HG03280 (cell line): ENCODE results near the gene KANSL1.

ENCODE experiments used
- ATAC-seq: cut with Tn5 transposase; IDR thresholded peaks from one replicate; pipeline ENCODE4 v1.9.1; 2021; ENCODE audit warnings: mild to moderate bottlenecking, moderate library complexity; ENCODE audit not compliant: unreplicated experiment

KANSL1 gene

DNA sequence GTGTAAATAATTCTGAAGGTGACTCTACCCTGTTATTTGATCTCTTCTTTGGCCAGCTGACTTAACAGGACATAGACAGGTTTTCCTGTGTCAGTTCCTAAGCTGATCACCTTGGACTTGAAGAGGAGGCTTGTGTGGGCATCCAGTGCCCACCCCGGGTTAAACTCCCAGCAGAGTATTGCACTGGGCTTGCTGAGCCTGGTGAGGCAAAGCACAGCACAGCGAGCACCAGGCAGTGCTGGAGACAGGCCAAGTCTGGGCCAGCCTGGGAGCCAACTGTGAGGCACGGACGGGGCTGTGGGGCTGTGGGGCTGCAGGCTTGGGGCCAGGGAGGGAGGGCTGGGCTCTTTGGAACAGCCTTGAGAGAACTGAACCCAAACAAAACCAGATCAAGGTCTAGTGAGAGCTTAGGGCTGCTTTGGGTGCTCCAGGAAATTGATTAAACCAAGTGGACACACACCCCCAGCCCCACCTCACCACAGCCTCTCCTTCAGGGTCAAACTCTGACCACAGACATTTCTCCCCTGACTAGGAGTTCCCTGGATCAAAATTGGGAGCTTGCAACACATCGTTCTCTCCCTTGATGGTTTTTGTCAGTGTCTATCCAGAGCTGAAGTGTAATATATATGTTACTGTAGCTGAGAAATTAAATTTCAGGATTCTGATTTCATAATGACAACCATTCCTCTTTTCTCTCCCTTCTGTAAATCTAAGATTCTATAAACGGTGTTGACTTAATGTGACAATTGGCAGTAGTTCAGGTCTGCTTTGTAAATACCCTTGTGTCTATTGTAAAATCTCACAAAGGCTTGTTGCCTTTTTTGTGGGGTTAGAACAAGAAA, 189.1 kb downstream of the KANSL1 start:
- no peak for ATAC-seq

DNA sequence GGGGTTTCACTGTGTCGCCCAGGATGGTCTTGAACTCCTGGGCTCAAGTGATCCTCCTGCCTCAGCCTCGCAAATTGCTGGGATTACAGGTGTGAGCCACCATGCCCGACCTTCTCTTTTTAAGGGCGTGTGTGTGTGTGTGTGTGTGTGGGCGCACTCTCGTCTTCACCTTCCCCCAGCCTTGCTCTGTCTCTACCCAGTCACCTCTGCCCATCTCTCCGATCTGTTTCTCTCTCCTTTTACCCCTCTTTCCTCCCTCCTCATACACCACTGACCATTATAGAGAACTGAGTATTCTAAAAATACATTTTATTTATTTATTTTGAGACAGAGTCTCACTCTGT, 190.3 kb downstream of the KANSL1 start:
- ATAC-seq = no peak

DNA sequence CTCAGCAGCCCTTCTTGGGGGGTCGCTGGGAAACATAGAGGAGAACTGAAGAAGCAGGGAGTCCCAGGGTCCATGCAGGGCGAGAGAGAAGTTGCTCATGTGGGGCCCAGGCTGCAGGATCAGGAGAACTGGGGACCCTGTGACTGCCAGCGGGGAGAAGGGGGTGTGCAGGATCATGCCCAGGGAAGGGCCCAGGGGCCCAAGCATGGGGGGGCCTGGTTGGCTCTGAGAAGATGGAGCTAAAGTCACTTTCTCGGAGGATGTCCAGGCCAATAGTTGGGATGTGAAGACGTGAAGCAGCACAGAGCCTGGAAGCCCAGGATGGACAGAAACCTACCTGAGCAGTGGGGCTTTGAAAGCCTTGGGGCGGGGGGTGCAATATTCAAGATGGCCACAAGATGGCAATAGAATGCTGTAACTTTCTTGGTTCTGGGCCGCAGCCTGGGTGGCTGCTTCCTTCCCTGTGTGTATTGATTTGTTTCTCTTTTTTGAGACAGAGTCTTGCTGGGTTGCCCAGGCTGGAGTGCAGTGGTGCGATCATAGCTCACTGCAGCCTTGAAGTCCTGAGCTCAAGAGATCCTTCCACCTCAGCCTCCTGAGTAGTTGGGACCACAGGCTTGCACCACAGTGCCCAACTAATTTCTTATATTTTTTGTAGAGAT, 190.8 kb downstream of the KANSL1 start:
- no peak for ATAC-seq

DNA sequence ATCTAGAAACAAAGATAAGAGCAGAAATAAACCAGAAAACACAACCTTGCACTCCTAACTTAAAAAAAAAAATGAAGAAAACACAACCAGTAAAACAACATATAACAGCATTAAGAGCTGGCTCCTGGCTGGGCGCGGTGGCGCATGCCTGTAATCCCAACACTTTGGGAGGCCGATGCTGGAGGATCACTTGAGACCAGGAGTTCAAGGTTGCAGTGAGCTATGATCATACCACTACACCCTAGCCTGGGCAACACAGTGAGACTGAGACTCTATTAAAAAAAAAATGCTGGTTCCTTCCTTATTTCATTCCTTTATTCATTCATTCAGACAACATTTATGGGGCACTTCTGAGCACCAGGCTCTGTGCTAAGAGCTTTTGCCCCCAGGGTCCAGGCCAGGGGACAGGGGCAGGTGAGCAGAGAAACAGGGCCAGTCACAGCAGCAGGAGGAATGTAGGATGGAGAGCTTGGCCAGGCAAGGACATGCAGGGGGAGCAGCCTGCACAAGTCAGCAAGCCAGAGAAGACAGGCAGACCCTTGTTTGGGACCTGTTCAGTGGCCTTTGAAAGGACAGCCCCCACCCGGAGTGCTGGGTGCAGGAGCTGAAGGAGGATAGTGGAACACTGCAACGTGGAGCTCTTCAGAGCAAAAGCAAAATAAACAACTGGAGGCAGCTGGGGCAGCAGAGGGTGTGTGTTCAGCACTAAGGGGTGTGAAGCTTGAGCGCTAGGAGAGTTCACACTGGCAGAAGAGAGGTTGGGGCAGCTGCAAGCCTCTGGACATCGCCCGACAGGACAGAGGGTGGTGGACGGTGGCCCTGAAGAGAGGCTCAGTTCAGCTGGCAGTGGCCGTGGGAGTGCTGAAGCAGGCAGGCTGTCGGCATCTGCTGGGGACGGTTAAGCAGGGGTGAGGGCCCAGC, 191.6 kb downstream of the KANSL1 start:
- no peak for ATAC-seq

DNA sequence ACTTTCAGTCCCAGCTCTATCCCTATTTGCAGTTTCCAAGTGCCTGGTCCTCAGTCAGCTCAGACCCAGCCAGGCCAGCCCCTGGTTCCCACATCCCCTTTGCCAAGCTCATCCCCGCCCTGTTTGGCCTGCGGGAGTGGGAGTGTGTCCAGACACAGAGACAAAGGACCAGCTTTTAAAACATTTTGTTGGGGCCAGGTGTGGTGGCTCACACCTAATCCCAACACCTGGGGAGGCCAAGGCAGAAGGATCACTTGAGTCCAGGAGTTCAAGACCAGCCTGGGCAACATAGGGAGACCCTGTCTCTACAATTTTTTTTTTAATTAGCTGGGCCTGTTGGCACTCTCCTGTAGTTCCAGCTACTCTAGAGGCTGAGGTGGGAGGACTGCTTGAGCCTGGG, 192.5 kb downstream of the KANSL1 start:
- ATAC-seq = no peak

DNA sequence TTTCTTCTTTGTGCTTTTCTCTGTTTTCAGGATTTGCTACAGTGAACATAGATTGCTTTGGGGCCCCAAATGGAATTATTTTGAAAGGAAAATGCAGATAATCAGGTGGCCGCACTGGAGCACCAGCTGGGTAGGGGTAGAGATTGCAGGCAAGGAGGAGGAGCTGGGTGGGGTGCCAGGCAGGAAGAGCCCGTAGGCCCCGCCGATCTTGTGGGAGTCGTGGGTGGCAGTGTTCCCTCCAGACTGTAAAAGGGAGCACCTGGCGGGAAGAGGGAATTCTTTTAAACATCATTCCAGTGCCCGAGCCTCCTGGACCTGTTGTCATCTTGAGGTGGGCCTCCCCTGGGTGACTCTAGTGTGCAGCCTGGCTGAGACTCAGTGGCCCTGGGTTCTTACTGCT, 192.9 kb downstream of the KANSL1 start:
- no peak for ATAC-seq

DNA sequence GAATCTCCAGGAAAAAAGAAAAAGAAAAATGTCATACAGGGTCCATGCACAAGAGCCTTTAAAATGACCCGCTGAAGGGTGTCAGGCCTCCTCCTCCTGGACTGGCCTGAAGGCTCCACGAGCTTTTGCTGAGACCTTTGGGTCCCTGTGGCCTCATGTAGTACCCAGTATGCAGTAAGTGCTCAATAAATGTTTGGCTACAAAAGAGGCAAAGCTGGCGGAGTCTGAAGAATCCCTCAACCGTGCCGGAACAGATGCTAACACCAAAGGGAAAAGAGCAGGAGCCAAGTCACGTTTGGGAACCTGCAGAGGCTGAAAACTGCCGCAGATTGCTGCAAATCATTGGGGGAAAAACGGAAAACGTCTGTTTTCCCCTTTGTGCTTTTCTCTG, 193.3 kb downstream of the KANSL1 start:
- ATAC-seq = no peak

DNA sequence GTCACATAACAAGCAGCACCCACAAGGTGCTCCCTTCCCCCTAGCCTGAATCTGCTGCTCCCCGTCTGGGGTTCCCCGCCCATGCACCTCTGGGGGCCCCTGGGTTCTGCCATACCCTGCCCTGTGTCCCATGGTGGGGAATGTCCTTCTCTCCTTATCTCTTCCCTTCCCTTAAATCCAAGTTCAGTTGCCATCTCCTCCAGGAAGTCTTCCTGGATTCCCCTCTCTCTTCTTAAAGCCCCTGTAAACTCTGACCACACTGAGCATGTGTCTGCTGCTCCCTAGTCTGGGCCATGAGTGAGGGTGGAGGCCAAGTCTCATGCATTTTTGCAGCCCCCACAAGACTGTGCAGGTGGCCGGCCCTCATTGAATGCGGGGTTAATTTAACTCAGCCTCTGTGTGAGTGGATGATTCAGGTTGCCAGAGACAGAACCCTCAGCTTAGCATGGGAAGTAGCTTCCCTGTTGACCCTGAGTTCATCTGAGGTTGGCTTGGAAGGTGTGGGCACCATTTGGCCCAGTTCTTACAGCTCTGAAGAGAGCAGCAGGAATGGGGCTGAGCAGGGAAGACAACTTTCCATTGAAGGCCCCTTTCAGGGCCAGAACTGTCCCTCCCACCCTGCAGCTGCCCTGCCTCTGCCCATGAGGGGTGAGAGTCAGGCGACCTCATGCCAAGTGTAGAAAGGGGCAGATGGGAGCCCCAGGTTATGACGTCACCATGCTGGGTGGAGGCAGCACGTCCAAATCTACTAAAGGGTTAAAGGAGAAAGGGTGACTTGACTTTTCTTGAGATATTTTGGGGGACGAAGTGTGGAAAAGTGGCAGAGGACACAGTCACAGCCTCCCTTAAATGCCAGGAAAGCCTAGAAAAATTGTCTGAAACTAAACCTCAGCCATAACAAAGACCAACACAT, 194.0 kb downstream of the KANSL1 start, which contains the start of gene STH:
Gene STH, plus strand, starts transcription at position 264 of the 913 bp plus-strand sequence. Its CDS starts 30 bp downstream, at position 294.
- no peak for ATAC-seq

DNA sequence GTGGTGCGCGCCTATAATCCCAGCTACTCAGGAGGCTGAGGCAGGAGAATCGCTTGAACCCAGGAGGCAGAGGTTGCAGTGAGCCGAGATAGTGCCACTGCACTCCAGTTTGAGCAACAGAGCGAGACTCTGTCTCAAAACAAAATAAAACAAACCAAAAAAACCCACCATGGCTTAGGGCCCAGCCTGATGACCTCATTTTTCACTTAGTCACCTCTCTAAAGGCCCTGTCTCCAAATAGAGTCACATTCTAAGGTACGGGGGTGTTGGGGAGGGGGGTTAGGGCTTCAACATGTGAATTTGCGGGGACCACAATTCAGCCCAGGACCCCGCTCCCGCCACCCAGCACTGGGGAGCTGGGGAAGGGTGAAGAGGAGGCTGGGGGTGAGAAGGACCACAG, 195.6 kb downstream of the KANSL1 start:
- no peak for ATAC-seq

DNA sequence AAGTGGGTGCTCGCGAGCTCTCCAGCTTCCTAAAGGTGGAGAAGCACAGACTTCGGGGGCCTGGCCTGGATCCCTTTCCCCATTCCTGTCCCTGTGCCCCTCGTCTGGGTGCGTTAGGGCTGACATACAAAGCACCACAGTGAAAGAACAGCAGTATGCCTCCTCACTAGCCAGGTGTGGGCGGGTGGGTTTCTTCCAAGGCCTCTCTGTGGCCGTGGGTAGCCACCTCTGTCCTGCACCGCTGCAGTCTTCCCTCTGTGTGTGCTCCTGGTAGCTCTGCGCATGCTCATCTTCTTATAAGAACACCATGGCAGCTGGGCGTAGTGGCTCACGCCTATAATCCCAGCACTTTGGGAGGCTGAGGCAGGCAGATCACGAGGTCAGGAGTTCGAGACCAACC, 196.1 kb downstream of the KANSL1 start:
- no peak for ATAC-seq

DNA sequence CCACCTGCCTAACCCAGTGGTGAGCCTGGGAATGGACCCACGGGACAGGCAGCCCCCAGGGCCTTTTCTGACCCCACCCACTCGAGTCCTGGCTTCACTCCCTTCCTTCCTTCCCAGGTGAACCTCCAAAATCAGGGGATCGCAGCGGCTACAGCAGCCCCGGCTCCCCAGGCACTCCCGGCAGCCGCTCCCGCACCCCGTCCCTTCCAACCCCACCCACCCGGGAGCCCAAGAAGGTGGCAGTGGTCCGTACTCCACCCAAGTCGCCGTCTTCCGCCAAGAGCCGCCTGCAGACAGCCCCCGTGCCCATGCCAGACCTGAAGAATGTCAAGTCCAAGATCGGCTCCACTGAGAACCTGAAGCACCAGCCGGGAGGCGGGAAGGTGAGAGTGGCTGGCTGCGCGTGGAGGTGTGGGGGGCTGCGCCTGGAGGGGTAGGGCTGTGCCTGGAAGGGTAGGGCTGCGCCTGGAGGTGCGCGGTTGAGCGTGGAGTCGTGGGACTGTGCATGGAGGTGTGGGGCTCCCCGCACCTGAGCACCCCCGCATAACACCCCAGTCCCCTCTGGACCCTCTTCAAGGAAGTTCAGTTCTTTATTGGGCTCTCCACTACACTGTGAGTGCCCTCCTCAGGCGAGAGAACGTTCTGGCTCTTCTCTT, 196.8 kb downstream of the KANSL1 start:
- ATAC-seq = no peak

DNA sequence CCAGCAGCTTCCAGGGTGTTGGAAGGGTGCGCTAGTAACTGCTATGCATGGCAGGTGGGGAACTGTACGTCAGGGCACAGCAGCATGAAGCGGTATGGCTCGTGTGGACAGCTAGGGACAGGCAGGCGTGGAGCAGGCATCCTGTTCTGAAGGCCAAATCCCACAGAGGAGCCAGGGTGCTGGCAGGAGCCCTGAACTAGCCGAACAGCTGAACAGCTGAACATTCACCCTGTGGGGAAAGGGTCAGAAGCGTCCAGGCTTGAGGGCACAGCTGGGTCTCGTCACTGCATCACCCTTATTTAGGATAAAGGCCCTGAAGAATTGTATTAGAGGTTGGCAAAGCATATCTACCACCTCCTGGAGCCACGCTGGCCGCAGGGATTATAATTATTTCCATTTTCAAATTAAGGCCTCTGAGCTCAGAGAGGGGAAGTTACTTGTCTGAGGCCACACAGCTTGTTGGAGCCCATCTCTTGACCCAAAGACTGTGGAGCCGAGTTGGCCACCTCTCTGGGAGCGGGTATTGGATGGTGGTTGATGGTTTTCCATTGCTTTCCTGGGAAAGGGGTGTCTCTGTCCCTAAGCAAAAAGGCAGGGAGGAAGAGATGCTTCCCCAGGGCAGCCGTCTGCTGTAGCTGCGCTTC, 197.5 kb downstream of the KANSL1 start:
- ATAC-seq = no peak

DNA sequence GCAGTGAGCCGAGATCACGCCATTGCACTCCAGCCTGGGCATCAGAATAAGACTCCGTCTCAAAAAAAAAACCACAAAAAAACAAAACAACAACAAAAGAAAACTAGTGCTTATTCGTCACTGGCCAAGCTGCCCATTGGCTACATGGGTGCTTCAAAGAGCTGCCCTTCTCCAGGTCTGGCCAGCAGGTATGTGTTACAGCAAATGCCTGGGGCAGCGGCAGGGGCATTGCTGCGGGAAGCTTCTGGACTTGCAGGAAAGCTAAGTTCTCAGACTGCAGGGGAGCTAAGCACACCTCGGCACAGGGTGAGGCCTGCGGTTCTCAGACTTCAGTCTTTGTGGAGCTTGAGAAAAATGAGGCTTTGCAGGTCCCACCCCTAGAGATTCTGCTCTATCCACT, 198.2 kb downstream of the KANSL1 start:
- ATAC-seq = no peak

DNA sequence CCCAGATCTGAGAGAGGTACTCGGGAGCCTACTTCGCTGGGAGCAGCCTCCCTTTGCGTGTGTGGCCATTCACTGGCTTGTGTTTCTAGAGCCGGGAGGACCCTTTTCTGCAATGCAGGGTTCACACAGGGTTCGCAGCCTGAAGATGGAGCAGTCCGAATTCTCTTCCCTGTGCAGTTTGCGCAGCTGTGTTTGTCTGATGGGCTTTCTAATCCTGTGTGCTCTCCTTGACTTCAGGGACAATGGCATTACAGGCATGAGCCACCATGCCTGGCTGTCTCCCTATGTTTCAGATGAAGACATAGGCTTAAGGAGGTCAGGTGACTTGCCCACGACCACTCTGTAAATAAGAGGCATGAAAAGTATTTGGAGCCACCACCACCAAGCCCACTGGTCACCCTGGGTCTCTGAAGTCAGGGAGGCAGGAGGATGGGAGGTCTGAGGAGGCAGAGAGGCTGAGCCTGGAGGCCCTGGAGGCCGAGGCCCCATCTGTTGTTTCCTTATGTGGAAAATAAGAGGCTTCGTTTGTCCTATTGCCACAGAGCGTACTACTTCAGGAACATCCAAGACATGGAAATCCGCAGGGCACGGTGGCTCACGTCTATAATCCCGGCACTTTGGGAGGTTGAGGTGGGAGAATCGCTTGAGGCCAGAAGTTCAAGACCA, 199.1 kb downstream of the KANSL1 start:
- no peak for ATAC-seq

DNA sequence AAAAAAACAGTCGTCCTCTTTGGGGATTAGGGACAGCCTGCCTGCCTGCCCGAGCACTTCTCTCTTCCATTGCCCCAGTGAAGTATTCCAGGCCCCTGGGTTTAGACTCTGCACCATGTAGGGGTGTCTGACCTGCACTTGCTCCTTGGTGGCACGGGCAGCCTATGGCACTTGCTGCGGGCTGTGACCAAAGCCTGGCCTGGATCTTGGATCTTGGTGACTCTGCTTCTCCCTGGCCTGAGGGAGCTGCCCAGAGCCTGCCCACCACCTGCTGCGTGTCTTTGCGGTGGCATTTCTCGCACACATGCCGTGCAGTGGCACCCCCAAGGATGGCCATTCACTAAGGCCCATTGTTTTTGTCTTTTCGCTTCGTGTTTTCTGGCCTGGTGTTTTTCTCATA, 200.3 kb downstream of the KANSL1 start:
- no peak for ATAC-seq

DNA sequence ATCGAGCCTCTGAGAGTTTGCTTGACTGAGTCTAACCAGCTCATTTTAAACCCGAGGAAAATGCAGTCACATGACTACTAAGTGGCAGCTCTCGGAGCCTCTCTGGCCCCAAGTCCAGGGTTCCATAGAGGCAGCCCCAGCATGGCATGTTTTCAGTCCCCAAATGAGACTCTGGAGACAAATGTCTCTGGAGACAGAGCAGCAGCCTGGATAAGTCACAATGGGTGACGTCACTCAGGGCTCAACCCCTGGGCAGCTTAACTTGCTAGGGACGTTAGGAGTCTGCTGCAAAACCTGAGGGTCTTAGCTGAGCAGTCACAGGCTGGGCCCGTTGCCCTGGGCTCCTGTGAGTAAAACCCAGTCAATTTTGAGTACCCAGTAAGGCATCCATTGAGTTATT, 201.1 kb downstream of the KANSL1 start:
- no peak for ATAC-seq

DNA sequence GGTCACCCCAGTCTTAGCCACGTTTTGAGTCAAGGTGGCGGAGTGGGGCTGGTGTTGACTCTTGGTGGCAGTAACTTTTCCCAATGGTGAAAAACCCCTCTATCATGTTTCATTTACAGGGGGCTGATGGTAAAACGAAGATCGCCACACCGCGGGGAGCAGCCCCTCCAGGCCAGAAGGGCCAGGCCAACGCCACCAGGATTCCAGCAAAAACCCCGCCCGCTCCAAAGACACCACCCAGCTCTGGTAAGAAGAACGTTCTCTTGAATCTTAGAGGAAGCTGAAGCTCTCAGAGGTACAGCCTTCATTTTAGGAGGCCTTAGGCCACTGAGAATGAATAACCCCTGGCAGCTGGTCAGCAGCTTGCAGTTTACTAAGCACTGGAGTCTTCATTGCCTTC, 201.9 kb downstream of the KANSL1 start:
- no peak for ATAC-seq

DNA sequence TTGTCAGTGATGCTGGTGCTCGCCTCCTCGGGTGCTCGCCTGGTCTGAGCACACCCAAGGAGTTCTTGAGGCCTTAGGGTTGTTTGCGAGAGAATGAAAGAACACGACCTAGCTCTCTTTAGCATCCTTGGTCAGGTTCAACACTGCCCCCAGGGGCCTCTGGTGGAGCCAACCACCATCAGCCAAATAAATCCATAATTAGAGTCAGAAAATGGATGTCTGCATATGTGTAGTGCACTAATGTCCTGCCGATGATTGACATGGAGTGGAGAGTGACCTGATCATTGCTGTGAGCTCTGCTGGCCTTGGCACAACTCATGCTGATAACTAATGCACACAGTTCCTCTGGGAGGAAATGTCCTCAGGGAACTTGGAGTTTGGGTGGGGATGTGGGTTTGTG, 202.3 kb downstream of the KANSL1 start:
- no peak for ATAC-seq

DNA sequence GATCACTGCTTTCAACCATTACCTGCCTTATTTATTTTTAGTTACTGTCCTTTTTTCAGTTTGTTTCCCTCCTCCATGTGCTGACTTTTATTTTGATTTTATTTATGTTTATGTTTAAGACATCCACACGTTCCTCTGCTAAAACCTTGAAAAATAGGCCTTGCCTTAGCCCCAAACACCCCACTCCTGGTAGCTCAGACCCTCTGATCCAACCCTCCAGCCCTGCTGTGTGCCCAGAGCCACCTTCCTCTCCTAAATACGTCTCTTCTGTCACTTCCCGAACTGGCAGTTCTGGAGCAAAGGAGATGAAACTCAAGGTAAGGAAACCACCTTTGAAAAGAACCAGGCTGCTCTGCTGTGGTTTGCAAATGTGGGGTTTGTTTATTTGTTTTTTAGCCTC, 203.5 kb downstream of the KANSL1 start:
- no peak for ATAC-seq
